Left lobe of liver (tissue), 2 donors: ENCODE measurements around the gene NLRP9. TPM values are rescaled to one million over a fixed set of nuclear protein-coding genes. Genes with fewer than 3 reads are reported as not detected.

Experiments used
- ATAC-seq: fragments of 200-7000 bp; cut with Tn5 transposase; one replicate; pipeline ENCODE4 v1.9.1; 2020; ENCODE audit warnings: mild to moderate bottlenecking, moderate library complexity
- DNase-seq: peaks from one replicate; pipeline ENCODE4 v3.0.0-alpha.2; 2020; ENCODE audit warnings: low spot score
- total RNA-seq: library from RNA; stranded (reverse); gene quantifications from one replicate; pipeline ENCODE4 v1.2.1, GENCODE V29; 2021
- donor health status: DM: no; HTN: no; CAD: no; lungs with moderate emphysema.
- donor health status: DM: no; HTN: yes; CAD: no.

Gene NLRP9
- total RNA-seq, 1 donor from 2014 or later, result not detected

- peak; percentile 24 for DNase-seq
- peak; percentile 43 for ATAC-seq
These were observed 33.5 kb downstream of the NLRP9 start for GRCh38 chr19:55704494-55705245.

- DNase-seq (peak; percentile 50), ATAC-seq (peak; percentile 70)
These were observed 34.4 kb downstream of the NLRP9 start for GRCh38 chr19:55703790-55704215.

- DNase-seq, result no peak
- no peak for ATAC-seq
These were observed 36.0 kb downstream of the NLRP9 start for GRCh38 chr19:55702131-55702627.

GRCh38 chr19:55700813-55701212, 37.4 kb downstream of the NLRP9 start:
- no peak for DNase-seq
- ATAC-seq, result no peak

- ATAC-seq (no peak), DNase-seq (peak; percentile 29)
These were observed 39.0 kb downstream of the NLRP9 start for GRCh38 chr19:55699221-55699620.

GRCh38 chr19:55698256-55698655, 39.9 kb downstream of the NLRP9 start:
- no peak for ATAC-seq

GRCh38 chr19:55697698-55698097, 40.5 kb downstream of the NLRP9 start:
- no peak for DNase-seq
- no peak for ATAC-seq

More at GRCh38 chr19:55698256-55698655, 39.9 kb downstream of the NLRP9 start:
- DNase-seq, result no peak

- peak; percentile 34 for DNase-seq
- no peak for ATAC-seq
These were observed 41.1 kb downstream of the NLRP9 start for GRCh38 chr19:55697069-55697440.

- ATAC-seq, result no peak
- peak; percentile 38 for DNase-seq
These were observed 41.7 kb downstream of the NLRP9 start for GRCh38 chr19:55696301-55697068.

GRCh38 chr19:55695511-55696290, 42.5 kb downstream of the NLRP9 start:
- ATAC-seq, result no peak
- DNase-seq, result peak; percentile 38

GRCh38 chr19:55694656-55695491, 43.3 kb downstream of the NLRP9 start:
- DNase-seq (peak; percentile 37), ATAC-seq (no peak)

- ATAC-seq (no peak), DNase-seq (no peak)
These were observed 44.0 kb downstream of the NLRP9 start for GRCh38 chr19:55694241-55694655.

GRCh38 chr19:55693336-55693974, 44.7 kb downstream of the NLRP9 start:
- ATAC-seq, result no peak
- no peak for DNase-seq

GRCh38 chr19:55692681-55693081, 45.5 kb downstream of the NLRP9 start:
- DNase-seq (no peak), ATAC-seq (no peak)

GRCh38 chr19:55691561-55692481, 46.4 kb downstream of the NLRP9 start:
- no peak for ATAC-seq

GRCh38 chr19:55690769-55691545, 47.2 kb downstream of the NLRP9 start:
- DNase-seq, result no peak
- no peak for ATAC-seq

More at GRCh38 chr19:55691561-55692481, 46.4 kb downstream of the NLRP9 start:
- no peak for DNase-seq

- DNase-seq (no peak), ATAC-seq (no peak)
These were observed 48.0 kb downstream of the NLRP9 start for GRCh38 chr19:55690109-55690768.
